Ishikawa (cell line): ENCODE results near the gene CX3CR1.

Source experiments
- CREB1 ChIP-seq: IDR thresholded peaks from 2 replicates; pipeline ENCODE4 v1.6.1; 2012; ENCODE audit warnings: low read depth
- EGR1 ChIP-seq: IDR thresholded peaks from 2 replicates; pipeline ENCODE4 v1.6.1; 2012
- EP300 ChIP-seq: IDR thresholded peaks from 2 replicates; pipeline ENCODE4 v1.6.1; 2012; ENCODE audit warnings: borderline replicate concordance
- FOXM1 ChIP-seq: IDR thresholded peaks from 2 replicates; pipeline ENCODE4 v1.6.1; 2012; ENCODE audit warnings: low read depth, borderline replicate concordance
- MAX ChIP-seq: IDR thresholded peaks from 2 replicates; pipeline ENCODE4 v1.6.1; 2012
- NFIC ChIP-seq: IDR thresholded peaks from 2 replicates; pipeline ENCODE4 v1.6.1; 2012
- RAD21 ChIP-seq: IDR thresholded peaks from 2 replicates; pipeline ENCODE4 v1.6.1; 2012; ENCODE audit warnings: low read depth
- REST ChIP-seq: IDR thresholded peaks from 2 replicates; pipeline ENCODE4 v1.6.1; 2012; ENCODE audit warnings: low read depth, mild to moderate bottlenecking
- TAF1 ChIP-seq: IDR thresholded peaks from 2 replicates; pipeline ENCODE4 v1.6.1; 2012; ENCODE audit warnings: low read depth, mild to moderate bottlenecking
- TCF12 ChIP-seq: IDR thresholded peaks from 2 replicates; pipeline ENCODE4 v1.6.1; 2012; ENCODE audit warnings: low read depth
- USF1 ChIP-seq: IDR thresholded peaks from 2 replicates; pipeline ENCODE4 v1.6.1; 2012
- YY1 ChIP-seq: IDR thresholded peaks from 2 replicates; pipeline ENCODE4 v1.6.1; 2012; ENCODE audit warnings: low read depth
- ZBTB7A ChIP-seq: IDR thresholded peaks from 2 replicates; pipeline ENCODE4 v1.6.1; 2012; ENCODE audit warnings: low read depth

GRCh38 chr3:39220407-39221140, 59.3 kb downstream of the CX3CR1 start:
- no peak for TF ChIP-seq NFIC
- no peak for TF ChIP-seq TAF1
- no peak for TF ChIP-seq USF1
- TF ChIP-seq REST: no peak
- no peak for TF ChIP-seq CREB1
- TF ChIP-seq EP300: no peak
- no peak for TF ChIP-seq MAX
- no peak for TF ChIP-seq EGR1
- TF ChIP-seq YY1: no peak
- TF ChIP-seq FOXM1: no peak
- TF ChIP-seq ZBTB7A: no peak
- TF ChIP-seq RAD21: no peak
- TF ChIP-seq TCF12: no peak
